Measurements from ENCODE around the gene PTAFR.
A peak's percentile ranks its signal among the peaks of the same experiment; 100 is the strongest.

Gene PTAFR

GRCh38 chr1:28176492-28177470, at the start of gene PTAFR:
Gene PTAFR, minus strand, starts transcription at chr1:28176690. Its CDS starts 25,669 bp downstream, at chr1:28151021.
- H3K4me3 ChIP-seq (ENCODE audit: low read length in 2 of 2) = peak within 1 kb of the TSS in 1 of 2 donors; percentile 59
- peak within 1 kb of the TSS; percentile 50 to 59 for H3K27ac ChIP-seq (ENCODE audit: low read depth in 2 of 2, low read length in 2 of 2)
- peaks cover 20 to 21% of the 10 kb centered on the region in 2 donors for H3K4me1 ChIP-seq (ENCODE audit: control insufficient read depth in 2 of 2, insufficient read depth in 2 of 2, low read length in 2 of 2)
- peak within 1 kb of the TSS in 1 of 2 donors; percentile 34 for H3K9ac ChIP-seq (ENCODE audit: low read depth in 1 of 2, low read length in 2 of 2)
- H3K27me3 ChIP-seq (ENCODE audit: control insufficient read depth in 2 of 2, insufficient read depth in 2 of 2, low read length in 2 of 2) = no peaks in the 10 kb centered on the region
- no peaks in the 10 kb centered on the region for H3K36me3 ChIP-seq (ENCODE audit: control insufficient read depth in 2 of 2, insufficient read depth in 2 of 2, low read length in 2 of 2)
- H3K9me3 ChIP-seq (ENCODE audit: control insufficient read depth in 2 of 2, low read length in 2 of 2) = no peaks in the 10 kb centered on the region

- Histone ChIP-seq H3K4me1 (ENCODE audit: control insufficient read depth in 2 of 2, insufficient read depth in 2 of 2, low read length in 2 of 2) (no peaks in the 10 kb centered on the region), H3K36me3 (ENCODE audit: control insufficient read depth in 2 of 2, insufficient read depth in 2 of 2, low read length in 2 of 2) (peaks cover 23 to 36% of the 10 kb centered on the region in 2 donors), H3K27ac (ENCODE audit: low read depth in 2 of 2, low read length in 2 of 2) (no peak overlapping the region), H3K27me3 (ENCODE audit: control insufficient read depth in 2 of 2, insufficient read depth in 2 of 2, low read length in 2 of 2) (no peaks in the 10 kb centered on the region), H3K9ac (ENCODE audit: low read depth in 1 of 2, low read length in 2 of 2) (no peak overlapping the region), H3K9me3 (ENCODE audit: control insufficient read depth in 2 of 2, low read length in 2 of 2) (no peaks in the 10 kb centered on the region), H3K4me3 (ENCODE audit: low read length in 2 of 2) (no peak overlapping the region)
These were observed 36.8 kb upstream of the PTAFR start for GRCh38 chr1:28213315-28213714.

GRCh38 chr1:28209700-28210099, 33.2 kb upstream of the PTAFR start:
- Histone ChIP-seq H3K9ac (ENCODE audit: low read depth in 1 of 2, low read length in 2 of 2) (no peak overlapping the region), H3K4me3 (ENCODE audit: low read length in 2 of 2) (no peak overlapping the region), H3K27me3 (ENCODE audit: control insufficient read depth in 2 of 2, insufficient read depth in 2 of 2, low read length in 2 of 2) (no peaks in the 10 kb centered on the region), H3K27ac (ENCODE audit: low read depth in 2 of 2, low read length in 2 of 2) (no peak overlapping the region), H3K36me3 (ENCODE audit: control insufficient read depth in 2 of 2, insufficient read depth in 2 of 2, low read length in 2 of 2) (peaks cover 23 to 49% of the 10 kb centered on the region in 2 donors), H3K9me3 (ENCODE audit: control insufficient read depth in 2 of 2, low read length in 2 of 2) (no peaks in the 10 kb centered on the region), H3K4me1 (ENCODE audit: control insufficient read depth in 2 of 2, insufficient read depth in 2 of 2, low read length in 2 of 2) (no peaks in the 10 kb centered on the region)

GRCh38 chr1:28208818-28209441, 32.4 kb upstream of the PTAFR start:
- Histone ChIP-seq H3K36me3 (ENCODE audit: control insufficient read depth in 2 of 2, insufficient read depth in 2 of 2, low read length in 2 of 2) (peaks cover 25 to 49% of the 10 kb centered on the region in 2 donors), H3K4me1 (ENCODE audit: control insufficient read depth in 2 of 2, insufficient read depth in 2 of 2, low read length in 2 of 2) (no peaks in the 10 kb centered on the region), H3K9ac (ENCODE audit: low read depth in 1 of 2, low read length in 2 of 2) (no peak overlapping the region), H3K4me3 (ENCODE audit: low read length in 2 of 2) (no peak overlapping the region), H3K27me3 (ENCODE audit: control insufficient read depth in 2 of 2, insufficient read depth in 2 of 2, low read length in 2 of 2) (no peaks in the 10 kb centered on the region), H3K9me3 (ENCODE audit: control insufficient read depth in 2 of 2, low read length in 2 of 2) (no peaks in the 10 kb centered on the region), H3K27ac (ENCODE audit: low read depth in 2 of 2, low read length in 2 of 2) (no peak overlapping the region)

GRCh38 chr1:28205243-28205642, 28.8 kb upstream of the PTAFR start:
- H3K4me1 ChIP-seq (ENCODE audit: control insufficient read depth in 2 of 2, insufficient read depth in 2 of 2, low read length in 2 of 2) = no peaks in the 10 kb centered on the region
- H3K9ac ChIP-seq (ENCODE audit: low read depth in 1 of 2, low read length in 2 of 2) = no peak overlapping the region
- H3K36me3 ChIP-seq (ENCODE audit: control insufficient read depth in 2 of 2, insufficient read depth in 2 of 2, low read length in 2 of 2) = peaks cover 39 to 61% of the 10 kb centered on the region in 2 donors
- H3K27ac ChIP-seq (ENCODE audit: low read depth in 2 of 2, low read length in 2 of 2) = no peak overlapping the region
- H3K27me3 ChIP-seq (ENCODE audit: control insufficient read depth in 2 of 2, insufficient read depth in 2 of 2, low read length in 2 of 2) = no peaks in the 10 kb centered on the region
- no peaks in the 10 kb centered on the region for H3K9me3 ChIP-seq (ENCODE audit: control insufficient read depth in 2 of 2, low read length in 2 of 2)
- no peak overlapping the region for H3K4me3 ChIP-seq (ENCODE audit: low read length in 2 of 2)

GRCh38 chr1:28200234-28200873, 23.9 kb upstream of the PTAFR start:
- H3K4me3 ChIP-seq (ENCODE audit: low read length in 2 of 2) = no peak overlapping the region
- peaks cover 0 to 2% of the 10 kb centered on the region in 2 donors for H3K4me1 ChIP-seq (ENCODE audit: control insufficient read depth in 2 of 2, insufficient read depth in 2 of 2, low read length in 2 of 2)
- no peak overlapping the region for H3K9ac ChIP-seq (ENCODE audit: low read depth in 1 of 2, low read length in 2 of 2)
- H3K27me3 ChIP-seq (ENCODE audit: control insufficient read depth in 2 of 2, insufficient read depth in 2 of 2, low read length in 2 of 2) = no peaks in the 10 kb centered on the region
- H3K9me3 ChIP-seq (ENCODE audit: control insufficient read depth in 2 of 2, low read length in 2 of 2) = no peaks in the 10 kb centered on the region
- H3K27ac ChIP-seq (ENCODE audit: low read depth in 2 of 2, low read length in 2 of 2) = no peak overlapping the region
- peaks cover 41 to 55% of the 10 kb centered on the region in 2 donors for H3K36me3 ChIP-seq (ENCODE audit: control insufficient read depth in 2 of 2, insufficient read depth in 2 of 2, low read length in 2 of 2)

- peaks cover 0 to 2% of the 10 kb centered on the region in 2 donors for H3K4me1 ChIP-seq (ENCODE audit: control insufficient read depth in 2 of 2, insufficient read depth in 2 of 2, low read length in 2 of 2)
- H3K27me3 ChIP-seq (ENCODE audit: control insufficient read depth in 2 of 2, insufficient read depth in 2 of 2, low read length in 2 of 2) = no peaks in the 10 kb centered on the region
- H3K4me3 ChIP-seq (ENCODE audit: low read length in 2 of 2) = no peak overlapping the region
- H3K9me3 ChIP-seq (ENCODE audit: control insufficient read depth in 2 of 2, low read length in 2 of 2) = no peaks in the 10 kb centered on the region
- peak overlapping the region; percentile 9 to 38 for H3K27ac ChIP-seq (ENCODE audit: low read depth in 2 of 2, low read length in 2 of 2)
- no peak overlapping the region for H3K9ac ChIP-seq (ENCODE audit: low read depth in 1 of 2, low read length in 2 of 2)
- H3K36me3 ChIP-seq (ENCODE audit: control insufficient read depth in 2 of 2, insufficient read depth in 2 of 2, low read length in 2 of 2) = peaks cover 41 to 51% of the 10 kb centered on the region in 2 donors
These were observed 23.1 kb upstream of the PTAFR start for GRCh38 chr1:28199328-28200233.

- H3K9ac ChIP-seq (ENCODE audit: low read depth in 1 of 2, low read length in 2 of 2) = no peak overlapping the region
- peaks cover 28 to 36% of the 10 kb centered on the region in 2 donors for H3K36me3 ChIP-seq (ENCODE audit: control insufficient read depth in 2 of 2, insufficient read depth in 2 of 2, low read length in 2 of 2)
- H3K27ac ChIP-seq (ENCODE audit: low read depth in 2 of 2, low read length in 2 of 2) = no peak overlapping the region
- H3K4me3 ChIP-seq (ENCODE audit: low read length in 2 of 2) = no peak overlapping the region
- H3K4me1 ChIP-seq (ENCODE audit: control insufficient read depth in 2 of 2, insufficient read depth in 2 of 2, low read length in 2 of 2) = peaks cover 0 to 2% of the 10 kb centered on the region in 2 donors
- no peaks in the 10 kb centered on the region for H3K9me3 ChIP-seq (ENCODE audit: control insufficient read depth in 2 of 2, low read length in 2 of 2)
- no peaks in the 10 kb centered on the region for H3K27me3 ChIP-seq (ENCODE audit: control insufficient read depth in 2 of 2, insufficient read depth in 2 of 2, low read length in 2 of 2)
These were observed 21.4 kb upstream of the PTAFR start for GRCh38 chr1:28197682-28198415.

- no peak overlapping the region for H3K4me3 ChIP-seq (ENCODE audit: low read length in 2 of 2)
- peaks cover 0 to 2% of the 10 kb centered on the region in 2 donors for H3K4me1 ChIP-seq (ENCODE audit: control insufficient read depth in 2 of 2, insufficient read depth in 2 of 2, low read length in 2 of 2)
- H3K27me3 ChIP-seq (ENCODE audit: control insufficient read depth in 2 of 2, insufficient read depth in 2 of 2, low read length in 2 of 2) = no peaks in the 10 kb centered on the region
- H3K9me3 ChIP-seq (ENCODE audit: control insufficient read depth in 2 of 2, low read length in 2 of 2) = no peaks in the 10 kb centered on the region
- no peak overlapping the region for H3K27ac ChIP-seq (ENCODE audit: low read depth in 2 of 2, low read length in 2 of 2)
- no peak overlapping the region for H3K9ac ChIP-seq (ENCODE audit: low read depth in 1 of 2, low read length in 2 of 2)
- peaks cover 23 to 30% of the 10 kb centered on the region in 2 donors for H3K36me3 ChIP-seq (ENCODE audit: control insufficient read depth in 2 of 2, insufficient read depth in 2 of 2, low read length in 2 of 2)
These were observed 19.8 kb upstream of the PTAFR start for GRCh38 chr1:28196330-28196729.

Measured in mucosa of rectum (tissue), 2 donors.